Neural progenitor cell (in vitro differentiated cells): ENCODE results near the gene MAP2K5.

Experiments used
- EZH2 ChIP-seq: fragments of 200-600 bp; sonication (generic); IDR thresholded peaks from 2 replicates; pipeline ENCODE4 v1.6.1; 2017; ENCODE audit warnings: antibody characterized with exemption, mild to moderate bottlenecking, moderate library complexity
- TF ChIP-seq, protein P1 (sequence below): fragments of 200-600 bp; sonication (generic); IDR thresholded peaks from 2 replicates; pipeline ENCODE4 v1.5.1; 2017; ENCODE audit warnings: antibody characterized with exemption, mild to moderate bottlenecking

GRCh38 chr15:67843092-67843501 lies 300.6 kb downstream of the MAP2K5 start:
- TF ChIP-seq, protein P1, sequence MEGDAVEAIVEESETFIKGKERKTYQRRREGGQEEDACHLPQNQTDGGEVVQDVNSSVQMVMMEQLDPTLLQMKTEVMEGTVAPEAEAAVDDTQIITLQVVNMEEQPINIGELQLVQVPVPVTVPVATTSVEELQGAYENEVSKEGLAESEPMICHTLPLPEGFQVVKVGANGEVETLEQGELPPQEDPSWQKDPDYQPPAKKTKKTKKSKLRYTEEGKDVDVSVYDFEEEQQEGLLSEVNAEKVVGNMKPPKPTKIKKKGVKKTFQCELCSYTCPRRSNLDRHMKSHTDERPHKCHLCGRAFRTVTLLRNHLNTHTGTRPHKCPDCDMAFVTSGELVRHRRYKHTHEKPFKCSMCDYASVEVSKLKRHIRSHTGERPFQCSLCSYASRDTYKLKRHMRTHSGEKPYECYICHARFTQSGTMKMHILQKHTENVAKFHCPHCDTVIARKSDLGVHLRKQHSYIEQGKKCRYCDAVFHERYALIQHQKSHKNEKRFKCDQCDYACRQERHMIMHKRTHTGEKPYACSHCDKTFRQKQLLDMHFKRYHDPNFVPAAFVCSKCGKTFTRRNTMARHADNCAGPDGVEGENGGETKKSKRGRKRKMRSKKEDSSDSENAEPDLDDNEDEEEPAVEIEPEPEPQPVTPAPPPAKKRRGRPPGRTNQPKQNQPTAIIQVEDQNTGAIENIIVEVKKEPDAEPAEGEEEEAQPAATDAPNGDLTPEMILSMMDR = no peak
- TF ChIP-seq EZH2 = no peak
